GM18870 (cell line): ENCODE results near the gene GRIA3.
"Not testable (repeated sequence)": the region's sequence is repeated elsewhere in the genome, so short reads cannot be mapped to it uniquely, and the experiment has no call there.

Experiments used
- ATAC-seq: cut with Tn5 transposase; IDR thresholded peaks from one replicate; pipeline ENCODE4 v1.9.1; 2021; ENCODE audit warnings: moderate library complexity; ENCODE audit not compliant: unreplicated experiment

GRIA3 gene

GRCh38 chrX:123518791-123519190 is 334.7 kb downstream of the GRIA3 start:
- no peak for ATAC-seq

DNA sequence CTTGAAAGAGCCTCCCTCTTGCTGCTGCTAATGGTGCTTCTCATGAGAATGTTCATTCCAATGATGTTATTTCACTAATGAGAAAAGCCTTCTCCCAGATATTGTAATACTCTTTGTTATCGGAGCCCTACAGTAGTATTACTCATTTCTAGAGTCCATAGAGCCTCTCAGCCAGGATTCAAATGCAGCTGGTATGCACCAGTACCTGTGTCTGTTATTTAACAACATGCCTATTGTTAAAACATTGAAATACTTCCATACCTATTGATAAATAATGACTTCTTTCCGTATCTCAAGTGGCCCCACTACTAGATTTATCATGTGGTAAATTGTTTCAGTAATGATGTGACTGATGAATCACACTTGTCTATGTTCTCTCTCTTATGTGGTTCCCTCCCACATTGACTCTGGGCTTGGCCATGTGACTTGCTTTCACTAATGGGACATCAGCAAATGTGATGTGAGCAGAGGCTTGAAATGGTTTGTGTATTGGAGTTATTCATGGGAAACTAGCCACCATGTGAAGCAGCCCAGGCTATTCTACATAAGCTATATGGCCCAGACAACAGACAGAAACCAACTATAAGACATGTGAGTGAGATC is 341.1 kb downstream of the GRIA3 start:
- peak; percentile 63 for ATAC-seq

GRCh38 chrX:123530726-123531125 is 346.6 kb downstream of the GRIA3 start:
- not testable (repeated sequence) for ATAC-seq
